Hair follicular keratinocyte (primary cell): ENCODE results near the gene TDRD3. TPM values are rescaled to one million over a fixed set of nuclear protein-coding genes. Genes with fewer than 3 reads are reported as not detected.

Experiments used
- total RNA-seq: library from RNA; depleted of rRNA; stranded (reverse); fragments of >200 nt; gene quantifications from 2 replicates; pipeline ENCODE4 v1.2.3, GENCODE V29; 2015

TDRD3 gene
- 8.0 and 10.9 TPM in 2 replicates for total RNA-seq

DNA sequence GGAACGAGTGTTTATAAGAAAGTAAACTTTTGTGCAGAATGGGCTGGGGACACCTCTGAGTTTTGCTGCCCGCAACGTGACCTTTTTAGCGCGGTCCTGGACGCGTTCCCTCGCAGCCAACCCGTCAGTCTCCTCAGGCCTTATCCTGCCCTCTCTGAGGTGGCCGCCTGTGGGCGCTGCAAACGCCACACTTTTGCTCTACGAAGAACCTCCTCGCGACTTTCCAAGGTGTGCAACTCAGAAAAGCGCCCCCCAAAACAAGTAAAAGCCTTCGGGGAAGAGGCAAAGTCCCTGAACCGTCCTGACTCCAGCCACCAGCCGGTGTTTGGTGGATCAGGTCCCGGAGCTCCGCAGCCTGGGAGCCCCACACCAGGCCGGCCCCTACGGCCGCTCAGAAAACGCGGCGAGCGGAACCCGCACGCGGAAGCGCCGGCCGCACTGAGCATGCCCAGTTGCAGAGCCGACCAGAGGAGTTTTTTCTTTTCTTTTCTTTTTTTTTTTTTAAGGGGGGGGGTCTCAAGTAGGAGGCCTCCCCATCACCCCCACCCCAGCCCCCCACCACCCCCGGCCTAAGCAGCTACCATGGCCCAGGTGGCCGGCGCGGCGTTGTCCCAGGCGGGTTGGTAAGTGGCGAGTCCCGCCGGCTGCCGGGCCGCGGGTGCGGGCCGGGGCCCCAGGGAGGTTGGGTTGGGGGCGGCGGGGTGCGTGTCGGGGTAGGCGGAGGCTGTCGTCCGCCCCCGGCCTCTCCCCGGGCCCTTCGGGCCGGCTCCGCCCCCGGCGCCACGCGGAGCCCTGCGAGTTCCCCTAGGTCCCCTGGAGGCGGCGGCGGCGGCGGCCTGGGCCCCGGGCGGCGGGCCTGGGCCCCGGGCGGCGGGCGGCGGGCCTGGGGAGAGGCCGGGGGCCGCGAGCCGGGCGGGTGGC is at the start of gene TDRD3:
Gene TDRD3 (plus strand): TSS at position 438 of the 921 bp plus-strand sequence. CDS start 145 bp downstream, at position 583.

Other genes starting within 250 kb of the TDRD3 start
- 6.7 and 14.1 TPM in 2 replicates for gene DIAPH3, start 233.3 kb upstream of the TDRD3 start, total RNA-seq